Measurements from ENCODE around the gene FCRL4.

DNA sequence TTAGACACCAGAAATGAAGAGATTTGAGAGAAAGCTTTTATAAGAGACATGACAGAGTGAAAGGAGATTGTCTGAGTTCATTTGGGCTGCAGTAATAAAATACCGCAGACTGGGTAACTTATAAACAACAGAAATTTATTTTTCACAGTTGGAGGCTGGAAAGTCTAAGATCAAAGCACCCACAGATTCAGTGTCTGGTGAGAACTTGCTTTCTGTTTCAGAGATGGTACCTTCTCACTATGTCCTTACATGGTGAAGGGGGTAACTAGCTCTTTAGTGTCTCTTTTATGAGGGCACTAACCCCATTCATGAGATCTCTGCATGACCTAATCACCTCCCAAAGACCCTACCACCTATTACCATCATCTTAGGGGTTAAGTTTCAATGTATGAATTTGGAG is 30.9 kb upstream of the FCRL4 start:
- TF ChIP-seq, protein P1, sequence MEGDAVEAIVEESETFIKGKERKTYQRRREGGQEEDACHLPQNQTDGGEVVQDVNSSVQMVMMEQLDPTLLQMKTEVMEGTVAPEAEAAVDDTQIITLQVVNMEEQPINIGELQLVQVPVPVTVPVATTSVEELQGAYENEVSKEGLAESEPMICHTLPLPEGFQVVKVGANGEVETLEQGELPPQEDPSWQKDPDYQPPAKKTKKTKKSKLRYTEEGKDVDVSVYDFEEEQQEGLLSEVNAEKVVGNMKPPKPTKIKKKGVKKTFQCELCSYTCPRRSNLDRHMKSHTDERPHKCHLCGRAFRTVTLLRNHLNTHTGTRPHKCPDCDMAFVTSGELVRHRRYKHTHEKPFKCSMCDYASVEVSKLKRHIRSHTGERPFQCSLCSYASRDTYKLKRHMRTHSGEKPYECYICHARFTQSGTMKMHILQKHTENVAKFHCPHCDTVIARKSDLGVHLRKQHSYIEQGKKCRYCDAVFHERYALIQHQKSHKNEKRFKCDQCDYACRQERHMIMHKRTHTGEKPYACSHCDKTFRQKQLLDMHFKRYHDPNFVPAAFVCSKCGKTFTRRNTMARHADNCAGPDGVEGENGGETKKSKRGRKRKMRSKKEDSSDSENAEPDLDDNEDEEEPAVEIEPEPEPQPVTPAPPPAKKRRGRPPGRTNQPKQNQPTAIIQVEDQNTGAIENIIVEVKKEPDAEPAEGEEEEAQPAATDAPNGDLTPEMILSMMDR (conservative IDR thresholded peaks at IDR 0.05; ENCODE audit: low read length) = no peak
- TF ChIP-seq EZH2phosphoT487 (IDR thresholded peaks at IDR 0.05; ENCODE audit: borderline replicate concordance) = no peak

All from Loucy (cell line).